Activated naive CD8-positive, alpha-beta T cell treated with anti-CD3 and anti-CD28 coated beads, Interleukin-2, amount 10 ng/mL, durations not matched to agents 7 days and 5 days (primary cell): ENCODE results near the gene ZBTB39. TPM values are rescaled to one million over a fixed set of nuclear protein-coding genes. Genes with fewer than 3 reads are reported as not detected.
A peak's percentile ranks its signal among the peaks of the same experiment; 100 is the strongest.

Experiments used
- ATAC-seq: fragments of 150-1000 bp; cut with Tn5 transposase; one replicate; pipeline ENCODE4 v1.10.0; 2021; ENCODE audit warnings: low read depth, moderate library complexity
- POLR2A ChIA-PET: fragments of 350-600 bp; sonication (Branson Sonifier 250); formaldehyde crosslinking; loops from one replicate; lab custom pipeline; 2021; ENCODE audit warnings: antibody characterized with exemption; lab: Charles Lee
- DNase-seq: peaks from one replicate; pipeline ENCODE4 v3.0.0; 2021
- H3K27ac Mint-ChIP-seq: one replicate; pipeline ENCODE4 v1.8.0; 2022; ENCODE audit warnings: mild to moderate bottlenecking, mixed read lengths
- H3K27me3 Mint-ChIP-seq: one replicate; pipeline ENCODE4 v1.8.0; 2022; ENCODE audit warnings: mild to moderate bottlenecking, moderate library complexity, mixed read lengths
- H3K36me3 Mint-ChIP-seq: one replicate; pipeline ENCODE4 v1.8.0; 2021; ENCODE audit warnings: mild to moderate bottlenecking, mixed read lengths
- H3K4me1 Mint-ChIP-seq: one replicate; pipeline ENCODE4 v1.8.0; 2021; ENCODE audit warnings: mixed read lengths
- H3K4me3 Mint-ChIP-seq: one replicate; pipeline ENCODE4 v1.8.0; 2022; ENCODE audit warnings: mild to moderate bottlenecking, moderate library complexity, mixed read lengths
- H3K9me3 Mint-ChIP-seq: one replicate; pipeline ENCODE4 v1.8.0; 2021; ENCODE audit warnings: mixed read lengths
- total RNA-seq, 2 experiments: library from RNA; stranded (reverse); gene quantifications; one replicate each; pipeline ENCODE4 v1.2.3, GENCODE V29; 2021

Gene ZBTB39
- total RNA-seq, 2 experiments from 2014 or later: 11.3 TPM

- POLR2A ChIA-PET: interaction anchor here (1.0 to 2.5 kb wide), 3 partner anchors 62 to 105 kb away, joined by 3 to 23 read pairs (median 3); partner anchors contain the start of gene STAT6
- DNase-seq (no peak), ATAC-seq (no peak)
- Mint-ChIP-seq H3K27me3 (no peaks in the 10 kb centered on the region), H3K9me3 (no peaks in the 10 kb centered on the region), H3K4me3 (peak overlapping the region; percentile 79), H3K27ac (peak overlapping the region; percentile 87), H3K4me1 (peaks cover 48% of the 10 kb centered on the region), H3K36me3 (peaks cover 13% of the 10 kb centered on the region)
Measured at GRCh38 chr12:57006809-57007475, 596 bp upstream of the ZBTB39 start.

GRCh38 chr12:57004651-57005050 lies 1.7 kb downstream of the ZBTB39 start:
- H3K36me3 Mint-ChIP-seq: peaks cover 17% of the 10 kb centered on the region
- no peaks in the 10 kb centered on the region for H3K27me3 Mint-ChIP-seq
- H3K9me3 Mint-ChIP-seq: no peaks in the 10 kb centered on the region
- DNase-seq (no peak), ATAC-seq (no peak)
- H3K4me3 Mint-ChIP-seq: peak overlapping the region; percentile 94
- peaks cover 48% of the 10 kb centered on the region for H3K4me1 Mint-ChIP-seq
- POLR2A ChIA-PET: interaction anchor here (1.6 to 2.9 kb wide), 2 partner anchors 74 to 107 kb away, joined by 4 to 14 read pairs; partner anchors contain the start of genes NEMP1 and STAT6
- no peak overlapping the region for H3K27ac Mint-ChIP-seq

GRCh38 chr12:57003395-57003794 lies 3.0 kb downstream of the ZBTB39 start:
- Mint-ChIP-seq H3K27me3 (no peaks in the 10 kb centered on the region), H3K9me3 (no peaks in the 10 kb centered on the region), H3K4me3 (no peak overlapping the region), H3K4me1 (peaks cover 54% of the 10 kb centered on the region), H3K36me3 (peaks cover 21% of the 10 kb centered on the region), H3K27ac (no peak overlapping the region)
- DNase-seq (no peak), ATAC-seq (no peak)
- POLR2A ChIA-PET: interaction anchor here (2.9 kb wide), 1 partner anchor 108 kb away, joined by 14 read pairs; the partner anchor contains the start of gene STAT6

- POLR2A ChIA-PET: interaction anchor here (0.8 kb wide), 1 partner anchor 111 kb away, joined by 3 read pairs; no protein-coding TSS in a partner anchor
- H3K27me3 Mint-ChIP-seq: no peaks in the 10 kb centered on the region
- ATAC-seq: peak; percentile 54
- no peak overlapping the region for H3K27ac Mint-ChIP-seq
- peaks cover 23% of the 10 kb centered on the region for H3K36me3 Mint-ChIP-seq
- H3K9me3 Mint-ChIP-seq: no peaks in the 10 kb centered on the region
- peaks cover 42% of the 10 kb centered on the region for H3K4me1 Mint-ChIP-seq
- peak; percentile 77 for DNase-seq
- no peak overlapping the region for H3K4me3 Mint-ChIP-seq
Measured at GRCh38 chr12:57001448-57001906, 4.9 kb downstream of the ZBTB39 start.

- POLR2A ChIA-PET: interaction anchor here (1.0 kb wide), 1 partner anchor 65 kb away, joined by 4 read pairs; no protein-coding TSS in a partner anchor
- no peaks in the 10 kb centered on the region for H3K9me3 Mint-ChIP-seq
- H3K36me3 Mint-ChIP-seq: peaks cover 23% of the 10 kb centered on the region
- ATAC-seq: no peak
- no peaks in the 10 kb centered on the region for H3K27me3 Mint-ChIP-seq
- H3K4me3 Mint-ChIP-seq: no peak overlapping the region
- peaks cover 40% of the 10 kb centered on the region for H3K4me1 Mint-ChIP-seq
- DNase-seq: no peak
- peak overlapping the region; percentile 23 for H3K27ac Mint-ChIP-seq
Measured at GRCh38 chr12:57000393-57000792, 6.0 kb downstream of the ZBTB39 start.

- POLR2A ChIA-PET: interaction anchor here (0.8 to 1.5 kb wide), 3 partner anchors 66 to 111 kb away, joined by 3 to 4 read pairs (median 3); partner anchors contain the start of genes NEMP1 and STAT6
- ATAC-seq (no peak), DNase-seq (no peak)
- H3K4me3 Mint-ChIP-seq: no peak overlapping the region
- H3K4me1 Mint-ChIP-seq: peaks cover 33% of the 10 kb centered on the region
- H3K36me3 Mint-ChIP-seq: peaks cover 23% of the 10 kb centered on the region
- no peaks in the 10 kb centered on the region for H3K9me3 Mint-ChIP-seq
- H3K27ac Mint-ChIP-seq: peak overlapping the region; percentile 85
- H3K27me3 Mint-ChIP-seq: no peaks in the 10 kb centered on the region
Measured at GRCh38 chr12:56999456-56999855, 6.9 kb downstream of the ZBTB39 start.

- POLR2A ChIA-PET: interaction anchor here (1.5 kb wide), 1 partner anchor 80 kb away, joined by 3 read pairs; the partner anchor contains the start of gene NEMP1
- Mint-ChIP-seq H3K36me3 (peaks cover 18% of the 10 kb centered on the region), H3K4me1 (peaks cover 33% of the 10 kb centered on the region), H3K27me3 (no peaks in the 10 kb centered on the region), H3K27ac (peak overlapping the region; percentile 85), H3K9me3 (no peaks in the 10 kb centered on the region), H3K4me3 (peak overlapping the region; percentile 72)
- ATAC-seq: peak; percentile 58
- DNase-seq: no peak
Measured at GRCh38 chr12:56998981-56999380, 7.4 kb downstream of the ZBTB39 start.

GRCh38 chr12:56998316-56998715 lies 8.0 kb downstream of the ZBTB39 start:
- Mint-ChIP-seq H3K4me1 (peaks cover 33% of the 10 kb centered on the region), H3K9me3 (no peaks in the 10 kb centered on the region), H3K27me3 (no peaks in the 10 kb centered on the region), H3K4me3 (peak overlapping the region; percentile 5), H3K27ac (peak overlapping the region; percentile 71), H3K36me3 (peaks cover 13% of the 10 kb centered on the region)
- ATAC-seq: no peak
- POLR2A ChIA-PET: interaction anchor here (1.5 kb wide), 1 partner anchor 80 kb away, joined by 3 read pairs; the partner anchor contains the start of gene NEMP1
- DNase-seq: no peak

GRCh38 chr12:56996793-56997545 lies 9.4 kb downstream of the ZBTB39 start:
- H3K36me3 Mint-ChIP-seq: peaks cover 10% of the 10 kb centered on the region
- no peak overlapping the region for H3K27ac Mint-ChIP-seq
- no peak overlapping the region for H3K4me3 Mint-ChIP-seq
- POLR2A ChIA-PET: no interaction called here
- no peaks in the 10 kb centered on the region for H3K9me3 Mint-ChIP-seq
- no peak for ATAC-seq
- H3K27me3 Mint-ChIP-seq: no peaks in the 10 kb centered on the region
- peaks cover 30% of the 10 kb centered on the region for H3K4me1 Mint-ChIP-seq
- DNase-seq: no peak

GRCh38 chr12:56995930-56996496 lies 10.3 kb downstream of the ZBTB39 start:
- POLR2A ChIA-PET: no interaction called here
- H3K27me3 Mint-ChIP-seq: no peaks in the 10 kb centered on the region
- peaks cover 31% of the 10 kb centered on the region for H3K4me1 Mint-ChIP-seq
- H3K9me3 Mint-ChIP-seq: no peaks in the 10 kb centered on the region
- H3K27ac Mint-ChIP-seq: no peak overlapping the region
- H3K36me3 Mint-ChIP-seq: peaks cover 10% of the 10 kb centered on the region
- DNase-seq (no peak), ATAC-seq (no peak)
- no peak overlapping the region for H3K4me3 Mint-ChIP-seq

- Mint-ChIP-seq H3K27ac (no peak overlapping the region), H3K4me3 (no peak overlapping the region), H3K36me3 (peaks cover 10% of the 10 kb centered on the region), H3K27me3 (no peaks in the 10 kb centered on the region), H3K4me1 (peaks cover 30% of the 10 kb centered on the region), H3K9me3 (no peaks in the 10 kb centered on the region)
- ATAC-seq (no peak), DNase-seq (no peak)
- POLR2A ChIA-PET: interaction anchor here (1.2 kb wide), 1 partner anchor 117 kb away, joined by 4 read pairs; no protein-coding TSS in a partner anchor
Measured at GRCh38 chr12:56995201-56995929, 11.0 kb downstream of the ZBTB39 start.

- Mint-ChIP-seq H3K9me3 (no peaks in the 10 kb centered on the region), H3K36me3 (peaks cover 6% of the 10 kb centered on the region), H3K4me3 (no peak overlapping the region), H3K27me3 (peaks cover 5% of the 10 kb centered on the region), H3K27ac (no peak overlapping the region), H3K4me1 (peaks cover 20% of the 10 kb centered on the region)
- DNase-seq (no peak), ATAC-seq (no peak)
- POLR2A ChIA-PET: interaction anchor here (1.2 kb wide), 1 partner anchor 118 kb away, joined by 4 read pairs; no protein-coding TSS in a partner anchor
Measured at GRCh38 chr12:56994231-56994746, 12.1 kb downstream of the ZBTB39 start.
